GM12875 (cell line): ENCODE data around the gene PHLPP1.

Experiments
- H3K4me3 ChIP-seq: one replicate; pipeline ENCODE4 v1.5.1; 2011; ENCODE audit warnings: low read depth, low read length, control low read depth
- TF ChIP-seq, protein P1 (sequence below): IDR thresholded peaks from 2 replicates; pipeline ENCODE4 v1.5.1; 2011; ENCODE audit warnings: low read depth, mild to moderate bottlenecking, control low read depth, inconsistent platforms, low read length, moderate library complexity, borderline replicate concordance; ENCODE audit not compliant: insufficient read depth

The PHLPP1 gene

DNA sequence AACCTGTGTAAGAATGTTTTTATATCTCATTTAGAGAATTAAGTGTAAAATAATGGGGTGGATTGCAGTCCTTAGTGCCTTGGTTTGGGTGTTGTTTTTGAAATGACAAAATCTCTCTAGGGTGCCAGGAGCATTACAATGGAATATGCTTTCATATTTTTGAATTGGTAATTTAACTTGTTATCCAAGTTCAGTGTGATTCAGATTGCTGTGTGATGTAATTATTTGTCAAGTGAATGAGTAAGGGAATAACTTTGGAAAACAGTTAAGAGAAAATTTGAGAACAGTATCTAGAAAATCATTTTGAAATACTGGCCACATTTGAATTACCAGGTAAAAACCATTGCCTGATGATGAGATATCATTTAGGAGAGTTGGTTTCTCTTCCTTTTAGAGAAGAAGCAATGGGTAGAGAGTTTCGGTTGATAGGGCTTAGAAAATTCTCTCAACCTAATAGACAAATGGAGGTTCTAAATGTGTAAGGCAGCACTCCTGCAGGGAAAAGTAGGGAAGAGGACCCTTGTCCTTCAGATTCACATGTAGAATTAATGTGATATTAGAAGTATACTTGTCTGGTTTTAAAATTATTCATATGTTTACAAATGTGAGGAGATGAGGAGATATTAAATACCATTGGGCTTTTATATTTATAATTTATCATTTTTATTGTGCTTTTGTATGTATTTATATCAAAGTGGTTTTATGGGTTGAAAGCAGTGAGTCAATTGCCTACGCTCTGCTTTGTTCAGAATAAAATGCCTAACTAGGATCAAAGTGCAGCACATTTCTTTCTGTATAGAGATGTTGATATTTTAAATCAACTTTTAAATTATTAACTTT lies 124.8 kb downstream of the PHLPP1 start:
- no peak overlapping the region for H3K4me3 ChIP-seq
- TF ChIP-seq, protein P1, sequence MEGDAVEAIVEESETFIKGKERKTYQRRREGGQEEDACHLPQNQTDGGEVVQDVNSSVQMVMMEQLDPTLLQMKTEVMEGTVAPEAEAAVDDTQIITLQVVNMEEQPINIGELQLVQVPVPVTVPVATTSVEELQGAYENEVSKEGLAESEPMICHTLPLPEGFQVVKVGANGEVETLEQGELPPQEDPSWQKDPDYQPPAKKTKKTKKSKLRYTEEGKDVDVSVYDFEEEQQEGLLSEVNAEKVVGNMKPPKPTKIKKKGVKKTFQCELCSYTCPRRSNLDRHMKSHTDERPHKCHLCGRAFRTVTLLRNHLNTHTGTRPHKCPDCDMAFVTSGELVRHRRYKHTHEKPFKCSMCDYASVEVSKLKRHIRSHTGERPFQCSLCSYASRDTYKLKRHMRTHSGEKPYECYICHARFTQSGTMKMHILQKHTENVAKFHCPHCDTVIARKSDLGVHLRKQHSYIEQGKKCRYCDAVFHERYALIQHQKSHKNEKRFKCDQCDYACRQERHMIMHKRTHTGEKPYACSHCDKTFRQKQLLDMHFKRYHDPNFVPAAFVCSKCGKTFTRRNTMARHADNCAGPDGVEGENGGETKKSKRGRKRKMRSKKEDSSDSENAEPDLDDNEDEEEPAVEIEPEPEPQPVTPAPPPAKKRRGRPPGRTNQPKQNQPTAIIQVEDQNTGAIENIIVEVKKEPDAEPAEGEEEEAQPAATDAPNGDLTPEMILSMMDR, result no peak

DNA sequence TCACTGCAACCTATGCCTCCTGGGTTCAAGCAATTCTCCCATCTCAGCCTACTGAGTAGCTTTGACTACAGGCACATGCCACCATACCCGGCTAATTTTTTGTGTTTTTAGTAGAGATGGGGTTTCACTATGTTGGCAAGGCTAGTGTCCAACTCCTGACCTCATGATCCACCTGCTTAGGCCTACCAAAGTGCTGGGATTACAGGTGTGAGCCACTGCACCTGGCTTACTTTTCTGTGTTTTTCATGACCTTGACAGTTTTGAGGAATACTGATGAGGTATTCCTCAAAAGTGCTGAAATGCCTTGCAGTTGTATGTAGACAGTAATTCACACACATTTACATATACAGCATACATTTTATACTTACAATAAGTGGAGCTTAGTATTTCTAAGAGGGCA lies 126.1 kb downstream of the PHLPP1 start:
- H3K4me3 ChIP-seq, result no peak overlapping the region
- TF ChIP-seq, protein P1, result no peak

DNA sequence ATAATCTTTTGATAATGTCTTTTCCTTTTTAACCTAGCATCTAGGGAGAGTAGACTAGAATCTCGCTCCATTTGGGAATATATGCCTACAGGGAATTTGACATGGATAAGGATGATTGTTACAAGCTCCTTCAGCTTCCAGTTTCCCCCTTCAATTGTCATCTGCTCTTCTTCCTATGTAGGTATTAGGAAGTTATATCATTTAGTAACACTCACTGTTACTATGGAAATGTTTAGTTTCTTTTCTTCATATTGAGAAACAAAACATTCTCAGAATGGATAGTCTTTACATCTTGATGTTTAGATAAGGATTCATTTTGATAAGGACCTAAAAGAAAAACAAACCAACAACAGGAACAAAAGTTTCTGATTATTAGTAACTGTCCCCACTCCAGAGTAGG lies 127.6 kb downstream of the PHLPP1 start:
- no peak overlapping the region for H3K4me3 ChIP-seq

DNA sequence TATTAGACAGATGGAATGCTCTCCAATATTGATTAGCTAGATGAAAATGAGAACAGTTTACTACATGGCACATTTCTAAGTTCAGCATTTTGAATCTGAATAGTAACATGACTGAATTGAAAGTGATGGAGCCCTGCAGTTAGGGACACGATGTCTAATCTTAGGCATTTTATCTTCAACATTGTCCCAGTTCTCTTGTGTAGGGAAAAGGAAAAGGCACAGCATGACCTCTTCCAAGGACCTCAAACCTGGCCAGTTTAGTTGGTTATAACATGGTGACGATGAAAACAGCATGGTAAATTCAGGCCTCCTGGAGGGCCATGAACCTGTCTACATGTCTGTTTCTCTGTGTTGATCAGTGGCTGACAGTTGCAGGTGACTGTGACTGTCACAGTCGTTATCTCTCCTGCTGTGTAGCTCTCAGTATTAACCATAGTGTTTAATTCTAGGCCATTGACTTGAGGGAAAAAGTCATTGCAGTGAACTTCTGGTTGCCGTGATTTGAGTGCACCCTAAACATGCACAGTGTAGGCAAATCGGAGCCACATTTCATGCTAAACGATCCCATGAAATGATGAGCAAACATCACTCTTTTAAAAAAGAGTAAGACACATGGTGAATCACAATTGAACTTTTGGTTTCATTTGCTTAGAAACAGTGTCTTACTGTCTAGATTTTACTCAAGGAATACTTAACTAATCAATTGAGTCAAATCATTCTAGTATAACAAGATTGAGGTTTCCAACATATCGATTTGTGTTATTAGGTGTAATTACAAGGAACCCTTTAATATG lies 129.7 kb downstream of the PHLPP1 start:
- no peak overlapping the region for H3K4me3 ChIP-seq
- TF ChIP-seq, protein P1, result no peak

More for the DNA sequence above, 127.6 kb downstream of the PHLPP1 start:
- TF ChIP-seq, protein P1, result no peak

DNA sequence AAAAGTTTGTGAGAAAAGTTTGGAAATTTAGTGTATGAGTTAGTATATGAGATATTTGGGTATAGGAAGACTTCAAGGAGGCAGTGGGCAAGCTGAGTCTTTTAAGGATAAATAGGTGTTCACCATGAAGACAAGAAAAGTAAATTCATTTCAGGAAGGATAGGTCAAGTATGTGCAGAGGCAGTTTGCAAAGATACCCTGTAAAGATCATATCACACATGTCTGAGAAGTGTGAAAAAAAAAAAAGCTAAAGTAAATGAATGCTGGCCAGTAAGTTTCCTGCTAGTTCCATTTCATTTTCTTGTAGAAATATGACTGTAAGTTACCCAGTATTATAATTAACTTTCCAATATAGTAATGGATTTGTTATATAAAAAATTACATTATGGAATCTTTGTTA lies 131.0 kb downstream of the PHLPP1 start:
- TF ChIP-seq, protein P1, result no peak
- no peak overlapping the region for H3K4me3 ChIP-seq

DNA sequence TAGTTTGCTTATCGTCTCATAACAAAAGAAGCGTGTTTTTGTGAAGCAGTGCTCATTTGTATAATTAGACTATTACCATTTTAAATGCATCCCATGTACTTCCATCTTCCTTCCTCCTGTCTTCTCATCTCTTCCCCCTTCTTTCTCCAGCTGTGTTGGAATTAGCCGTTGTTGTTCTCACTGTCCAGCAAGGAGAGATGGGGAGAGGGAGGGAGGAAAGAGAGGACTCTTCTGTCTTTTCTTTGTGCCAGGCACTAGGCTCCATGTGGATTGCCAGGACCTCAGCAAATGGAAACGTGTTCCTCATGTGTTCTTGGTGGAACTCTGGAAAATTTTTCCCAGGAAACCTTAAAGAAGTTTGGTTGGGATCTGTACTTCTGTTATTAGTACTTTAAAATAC lies 131.7 kb downstream of the PHLPP1 start:
- H3K4me3 ChIP-seq, result no peak overlapping the region
- TF ChIP-seq, protein P1, result no peak
